Smooth muscle cell (in vitro differentiated cells): ENCODE results near the gene ANAPC1. TPM values are rescaled to one million over a fixed set of nuclear protein-coding genes. Genes with fewer than 3 reads are reported as not detected.
"Not testable (repeated sequence)": the region's sequence is repeated elsewhere in the genome, so short reads cannot be mapped to it uniquely, and the experiment has no call there.

Experiments
- DNase-seq: peaks from one replicate; lab custom pipeline; 2025; ENCODE audit not compliant: unreplicated experiment; lab: John Stamatoyannopoulos, UW
- H2AFZ ChIP-seq: fragments of 200-600 bp; sonication (generic); 2 replicates; pipeline ENCODE4 v1.6.0; 2016; ENCODE audit warnings: antibody characterized with exemption, low read depth, mild to moderate bottlenecking
- H3F3A ChIP-seq: fragments of 200-600 bp; sonication (generic); 2 replicates; pipeline ENCODE4 v1.6.0; 2017; ENCODE audit warnings: antibody characterized with exemption, low read depth
- H3K27ac ChIP-seq: fragments of 200-600 bp; sonication (generic); 2 replicates; pipeline ENCODE4 v1.5.1; 2016; ENCODE audit warnings: low read depth, mild to moderate bottlenecking
- H3K27me3 ChIP-seq: fragments of 200-600 bp; sonication (generic); 2 replicates; pipeline ENCODE4 v1.6.1; 2016; ENCODE audit warnings: low read depth, mild to moderate bottlenecking
- H3K36me3 ChIP-seq: fragments of 200-600 bp; sonication (generic); 2 replicates; pipeline ENCODE4 v1.5.1; 2016; ENCODE audit warnings: low read depth
- H3K4me1 ChIP-seq: fragments of 200-600 bp; sonication (generic); 2 replicates; pipeline ENCODE4 v1.5.1; 2016; ENCODE audit warnings: low read depth
- H3K4me2 ChIP-seq: fragments of 200-600 bp; sonication (generic); 2 replicates; pipeline ENCODE4 v1.6.0; 2016; ENCODE audit warnings: mild to moderate bottlenecking
- H3K4me3 ChIP-seq: fragments of 200-600 bp; sonication (generic); 2 replicates; pipeline ENCODE4 v1.5.1; 2016; ENCODE audit warnings: mild to moderate bottlenecking
- H3K79me2 ChIP-seq: fragments of 200-600 bp; sonication (generic); 2 replicates; pipeline ENCODE4 v1.6.0; 2016; ENCODE audit warnings: low read depth, mild to moderate bottlenecking
- H3K9ac ChIP-seq: fragments of 200-600 bp; sonication (generic); 2 replicates; pipeline ENCODE4 v1.6.0; 2016; ENCODE audit warnings: low read depth
- H3K9me3 ChIP-seq: fragments of 200-600 bp; sonication (generic); replicated peaks from 2 replicates; pipeline ENCODE4 v1.5.1; 2016; ENCODE audit warnings: low read depth
- H4K20me1 ChIP-seq: fragments of 200-600 bp; sonication (generic); 2 replicates; pipeline ENCODE4 v1.6.0; 2016; ENCODE audit warnings: low read depth
- WGBS: methylation state at CpG from one replicate; pipeline ENCODE4 v1.1.7; 2016; ENCODE audit warnings: low lambda C conversion rate; 5-methylcytosine and 5-hydroxymethylcytosine counted together
- polyA plus RNA-seq: library from polyadenylated mRNA; unstranded; fragments of >200 nt; fragmentation: Nextera tagmentation; extraction: Ambion mirVana; gene quantifications from 2 replicates; pipeline ENCODE4 v1.2.1, GENCODE V29; 2016
- total RNA-seq: library from RNA; depleted of rRNA; stranded (reverse); fragments of >200 nt; gene quantifications from 2 replicates; pipeline ENCODE4 v1.2.3, GENCODE V29; 2014
- TF ChIP-seq, protein P1 (sequence below): fragments of 200-600 bp; sonication (generic); IDR thresholded peaks from 2 replicates; pipeline ENCODE4 v1.5.1; 2017; ENCODE audit warnings: borderline replicate concordance, mild to moderate bottlenecking, antibody characterized with exemption; ENCODE audit not compliant: insufficient read depth, poor library complexity, severe bottlenecking

Gene ANAPC1
- total and polyA plus RNA-seq, 2 experiments from 2014 or later, result 8.4 to 39.7 TPM

DNA sequence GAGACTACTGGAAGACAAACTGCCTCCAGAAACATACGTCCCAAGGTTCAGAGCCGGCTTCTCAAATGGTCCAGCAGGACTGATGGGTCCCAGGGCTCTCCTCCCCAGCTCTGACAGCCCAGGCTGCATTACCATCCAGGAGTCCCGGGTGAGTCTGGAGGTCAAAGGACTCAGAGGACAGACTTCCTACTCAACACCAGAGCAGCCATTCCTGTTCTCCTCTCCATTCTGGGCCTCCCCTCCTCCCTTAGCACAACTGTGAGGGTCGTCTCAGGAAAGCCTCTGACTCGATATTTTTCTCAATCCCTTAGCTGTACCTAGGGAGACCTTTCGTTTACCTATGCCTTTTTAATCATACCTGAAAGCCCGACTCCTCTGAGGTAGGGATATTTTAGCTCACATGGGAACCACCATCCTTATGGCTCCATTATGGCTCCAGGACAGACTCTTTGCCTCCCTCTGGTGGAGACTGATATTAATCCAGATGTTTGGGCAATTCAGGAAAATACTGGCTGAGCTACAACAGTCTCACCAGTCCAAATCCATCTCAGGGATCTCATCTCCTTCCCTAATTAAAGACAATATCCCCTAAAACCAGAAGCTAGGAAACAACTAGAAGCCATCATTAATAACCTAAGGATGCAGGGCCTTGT lies 70.9 kb downstream of the ANAPC1 start:
- H3K27me3 ChIP-seq, H3K4me2 ChIP-seq, H3K36me3 ChIP-seq, DNase-seq, H2AFZ ChIP-seq, H3K27ac ChIP-seq, H3K4me1 ChIP-seq, H3F3A ChIP-seq, H3K79me2 ChIP-seq, H4K20me1 ChIP-seq, H3K9ac ChIP-seq, H3K4me3 ChIP-seq, H3K9me3 ChIP-seq: not testable (repeated sequence)
- WGBS, result 91% methylated on average over 4 of the region's 7 CpGs
- TF ChIP-seq, protein P1, sequence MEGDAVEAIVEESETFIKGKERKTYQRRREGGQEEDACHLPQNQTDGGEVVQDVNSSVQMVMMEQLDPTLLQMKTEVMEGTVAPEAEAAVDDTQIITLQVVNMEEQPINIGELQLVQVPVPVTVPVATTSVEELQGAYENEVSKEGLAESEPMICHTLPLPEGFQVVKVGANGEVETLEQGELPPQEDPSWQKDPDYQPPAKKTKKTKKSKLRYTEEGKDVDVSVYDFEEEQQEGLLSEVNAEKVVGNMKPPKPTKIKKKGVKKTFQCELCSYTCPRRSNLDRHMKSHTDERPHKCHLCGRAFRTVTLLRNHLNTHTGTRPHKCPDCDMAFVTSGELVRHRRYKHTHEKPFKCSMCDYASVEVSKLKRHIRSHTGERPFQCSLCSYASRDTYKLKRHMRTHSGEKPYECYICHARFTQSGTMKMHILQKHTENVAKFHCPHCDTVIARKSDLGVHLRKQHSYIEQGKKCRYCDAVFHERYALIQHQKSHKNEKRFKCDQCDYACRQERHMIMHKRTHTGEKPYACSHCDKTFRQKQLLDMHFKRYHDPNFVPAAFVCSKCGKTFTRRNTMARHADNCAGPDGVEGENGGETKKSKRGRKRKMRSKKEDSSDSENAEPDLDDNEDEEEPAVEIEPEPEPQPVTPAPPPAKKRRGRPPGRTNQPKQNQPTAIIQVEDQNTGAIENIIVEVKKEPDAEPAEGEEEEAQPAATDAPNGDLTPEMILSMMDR, result peak; percentile 15

DNA sequence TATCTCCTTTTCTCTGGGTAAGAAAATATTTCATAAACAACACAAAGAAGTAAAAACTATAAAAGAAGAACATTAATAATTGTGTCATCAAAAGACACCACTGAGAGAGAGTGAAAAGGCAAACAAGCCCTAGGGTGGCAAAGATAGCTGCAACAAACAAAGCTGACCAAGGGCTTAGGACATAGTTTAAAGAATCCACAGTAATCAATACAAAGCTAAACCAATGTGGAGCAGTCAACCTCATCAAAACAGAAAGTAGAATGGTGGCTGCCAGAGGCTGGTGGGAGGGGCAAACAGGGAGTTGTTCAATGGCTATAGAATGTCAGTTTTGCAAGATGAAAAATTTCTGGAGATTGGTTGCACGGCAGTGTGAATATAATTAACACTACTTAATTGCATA lies 93.4 kb downstream of the ANAPC1 start:
- H4K20me1 ChIP-seq, H3F3A ChIP-seq, H3K79me2 ChIP-seq, H3K9ac ChIP-seq, H3K4me3 ChIP-seq, H2AFZ ChIP-seq, H3K36me3 ChIP-seq, DNase-seq, H3K4me2 ChIP-seq, H3K9me3 ChIP-seq, H3K27me3 ChIP-seq, H3K4me1 ChIP-seq, H3K27ac ChIP-seq: not testable (repeated sequence)
- WGBS, result 100% methylated on average over 1 of the region's 1 CpG

GRCh38 chr2:111784081-111784480 lies 99.9 kb downstream of the ANAPC1 start:
- H2AFZ ChIP-seq, H3K9me3 ChIP-seq, H3F3A ChIP-seq, H3K4me1 ChIP-seq, H3K4me3 ChIP-seq, H3K9ac ChIP-seq, H3K36me3 ChIP-seq, DNase-seq, H3K79me2 ChIP-seq, H3K4me2 ChIP-seq, H4K20me1 ChIP-seq, H3K27me3 ChIP-seq, H3K27ac ChIP-seq: not testable (repeated sequence)
- 94% methylated on average over 3 of the region's 3 CpGs for WGBS

DNA sequence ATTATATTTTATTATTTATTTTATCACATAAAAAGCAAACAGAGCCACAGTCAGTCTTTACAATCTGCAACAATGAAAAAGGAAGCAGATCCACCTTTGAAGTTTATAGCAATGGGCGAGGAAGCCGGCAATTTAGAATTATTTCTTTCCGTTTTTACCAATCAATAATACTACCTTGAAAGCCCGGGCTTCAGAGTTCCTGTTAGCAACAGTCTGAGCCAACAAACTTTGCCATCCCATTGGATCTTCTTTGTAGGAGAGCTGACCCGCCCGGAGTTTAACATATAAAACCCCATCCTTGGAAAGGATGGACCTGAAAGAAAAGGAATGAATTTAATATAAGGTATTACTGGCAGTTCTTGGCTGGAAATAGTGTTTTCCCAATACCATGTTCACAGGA lies 101.8 kb downstream of the ANAPC1 start:
- not testable (repeated sequence) for H3K9me3 ChIP-seq, H3K4me2 ChIP-seq, H3F3A ChIP-seq, H3K9ac ChIP-seq, H3K79me2 ChIP-seq, H3K36me3 ChIP-seq, DNase-seq, H3K27me3 ChIP-seq, H3K4me3 ChIP-seq, H2AFZ ChIP-seq, H4K20me1 ChIP-seq, H3K27ac ChIP-seq, H3K4me1 ChIP-seq
- 96% methylated on average over 6 of the region's 6 CpGs for WGBS

DNA sequence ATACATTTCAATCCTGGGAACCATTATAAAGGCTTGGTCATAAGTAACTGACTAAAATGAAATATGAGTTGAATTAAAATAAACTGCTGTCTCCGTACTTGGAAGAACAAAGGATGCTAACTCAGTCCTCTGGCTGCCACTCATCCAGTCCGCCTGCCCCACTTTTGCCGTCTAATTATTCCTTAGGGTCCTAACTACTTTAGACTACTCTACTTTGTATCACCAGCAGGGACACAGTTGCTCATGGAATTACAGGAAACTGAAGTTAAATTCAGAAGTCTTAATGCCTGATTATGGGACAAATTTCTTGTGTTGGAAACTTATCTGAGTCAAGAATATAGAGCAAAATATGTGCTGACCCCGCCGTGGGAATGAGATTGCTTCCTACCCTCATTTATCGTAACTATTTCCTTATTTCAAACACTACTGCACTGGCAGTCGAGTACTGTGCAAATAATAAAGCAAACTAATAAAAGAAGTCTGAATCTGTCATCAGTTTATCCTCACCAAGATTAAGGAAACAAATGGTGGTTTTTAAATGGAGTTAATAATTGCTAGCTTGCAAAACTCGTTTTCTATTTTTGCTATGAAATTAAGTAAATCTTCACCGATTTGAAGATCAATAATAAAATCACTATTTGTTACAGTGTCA lies 102.4 kb downstream of the ANAPC1 start:
- not testable (repeated sequence) for H3K9me3 ChIP-seq, H3K9ac ChIP-seq, H3K79me2 ChIP-seq, H3K4me3 ChIP-seq, DNase-seq, H3K36me3 ChIP-seq, H4K20me1 ChIP-seq, H3K27ac ChIP-seq, H3K4me1 ChIP-seq, H3F3A ChIP-seq, H3K4me2 ChIP-seq, H2AFZ ChIP-seq, H3K27me3 ChIP-seq
- 90% methylated on average over 9 of the region's 9 CpGs for WGBS

DNA sequence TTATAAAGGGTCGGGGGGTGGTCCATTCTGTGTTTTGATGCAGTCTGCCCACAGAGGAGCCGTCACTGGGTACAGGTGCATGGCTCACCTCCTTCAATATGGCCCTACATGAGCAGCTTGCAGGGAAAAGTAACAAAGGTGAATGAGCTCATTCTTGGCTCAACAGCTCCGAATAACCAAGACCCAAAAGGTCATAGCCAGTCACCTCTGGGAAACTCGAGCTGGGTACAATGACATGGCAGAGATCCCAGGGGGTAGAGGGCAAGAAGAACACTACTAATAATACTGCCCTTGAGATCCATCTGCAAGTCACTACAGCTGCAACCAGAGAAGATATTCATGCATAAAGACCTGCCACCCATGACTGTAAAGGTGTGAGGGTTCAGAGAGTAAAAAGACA lies 106.8 kb downstream of the ANAPC1 start:
- H3K9me3 ChIP-seq, H3K36me3 ChIP-seq, H3K9ac ChIP-seq, H3K4me2 ChIP-seq, H3K27me3 ChIP-seq, H2AFZ ChIP-seq, DNase-seq, H3K27ac ChIP-seq, H3K4me1 ChIP-seq, H4K20me1 ChIP-seq, H3F3A ChIP-seq, H3K79me2 ChIP-seq, H3K4me3 ChIP-seq: not testable (repeated sequence)
- WGBS, result 89% methylated on average over 4 of the region's 4 CpGs

DNA sequence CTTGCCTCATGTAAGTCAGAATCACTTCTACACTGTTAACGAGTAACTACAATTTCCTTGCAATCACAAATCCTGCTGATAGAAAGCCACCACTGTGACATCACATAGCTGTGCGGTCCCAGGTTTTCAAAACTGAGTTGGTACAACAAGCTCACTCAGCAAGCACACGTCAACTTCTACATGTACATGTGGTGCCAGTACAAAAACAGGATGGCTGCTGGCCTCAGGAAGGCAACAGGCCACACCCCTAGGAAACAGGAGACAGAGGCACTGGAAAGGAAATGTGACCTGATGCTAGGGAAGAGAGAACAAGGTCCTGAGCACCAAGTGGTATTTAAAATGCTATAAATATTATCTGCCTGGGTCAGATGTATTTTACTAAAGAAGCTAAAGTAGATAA lies 107.7 kb downstream of the ANAPC1 start:
- H3K9ac ChIP-seq, H4K20me1 ChIP-seq, H3K4me3 ChIP-seq, H3K36me3 ChIP-seq, H2AFZ ChIP-seq, H3K9me3 ChIP-seq, H3K79me2 ChIP-seq, H3K4me2 ChIP-seq, H3K27me3 ChIP-seq, DNase-seq, H3K4me1 ChIP-seq, H3K27ac ChIP-seq, H3F3A ChIP-seq: not testable (repeated sequence)
- WGBS, result 91% methylated on average over 1 of the region's 3 CpGs

DNA sequence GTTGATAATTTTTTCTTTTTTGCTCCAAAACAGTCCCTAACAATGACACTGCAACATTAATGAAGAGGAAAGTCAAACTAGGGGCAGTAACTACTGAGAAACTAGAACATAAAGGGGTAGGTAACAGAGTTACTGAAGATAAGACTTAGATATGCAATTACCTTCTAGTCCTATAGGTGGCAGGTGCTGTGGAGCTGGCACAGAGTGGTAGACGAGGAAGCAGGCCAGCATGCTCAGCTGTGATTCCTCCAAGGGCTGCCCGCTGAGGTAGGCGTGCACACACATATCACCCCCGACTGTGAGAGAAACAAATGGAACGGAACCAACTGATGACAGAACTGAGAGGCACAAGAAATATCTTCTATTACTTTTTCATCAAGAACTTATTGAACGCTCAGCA lies 111.8 kb downstream of the ANAPC1 start:
- not testable (repeated sequence) for H3K9me3 ChIP-seq

More for the DNA sequence above, 111.8 kb downstream of the ANAPC1 start:
- not testable (repeated sequence) for H2AFZ ChIP-seq, H3K36me3 ChIP-seq, H3K27ac ChIP-seq, H3F3A ChIP-seq, H3K4me1 ChIP-seq, H3K4me3 ChIP-seq, H3K27me3 ChIP-seq, H4K20me1 ChIP-seq, H3K4me2 ChIP-seq, DNase-seq, H3K79me2 ChIP-seq, H3K9ac ChIP-seq
- no CpG with 5 or more reads among the region's 6 CpGs for WGBS
